IPS-20b (cell line): ENCODE data around the gene GAGE10.
A peak's percentile ranks its signal among the peaks of the same experiment; 100 is the strongest.
"Not testable (repeated sequence)": the region's sequence is repeated elsewhere in the genome, so short reads cannot be mapped to it uniquely, and the experiment has no call there.

ENCODE experiments used
- H3K27ac ChIP-seq: one replicate; pipeline ENCODE4 v1.5.1; 2013; ENCODE audit warnings: low read length
- H3K27me3 ChIP-seq: 2 replicates; pipeline ENCODE4 v1.6.1; 2013; ENCODE audit warnings: mild to moderate bottlenecking, low read length, inconsistent platforms; ENCODE audit not compliant: insufficient read depth
- H3K36me3 ChIP-seq: 2 replicates; pipeline ENCODE4 v1.6.1; 2013; ENCODE audit warnings: low read depth, mild to moderate bottlenecking, inconsistent platforms, low read length, moderate library complexity; ENCODE audit not compliant: insufficient read depth
- H3K4me1 ChIP-seq: 2 replicates; pipeline ENCODE4 v1.6.1; 2013; ENCODE audit warnings: mild to moderate bottlenecking, control low read depth, inconsistent platforms, low read length, moderate library complexity; ENCODE audit not compliant: insufficient read depth
- H3K4me3 ChIP-seq: 2 replicates; pipeline ENCODE4 v1.5.1; 2013; ENCODE audit warnings: mild to moderate bottlenecking, low read length, inconsistent platforms
- H3K9ac ChIP-seq: 2 replicates; pipeline ENCODE4 v1.6.1; 2013; ENCODE audit warnings: low read depth, mild to moderate bottlenecking, inconsistent platforms, low read length, moderate library complexity
- H3K9me3 ChIP-seq: 2 replicates; pipeline ENCODE4 v1.6.1; 2013; ENCODE audit warnings: mild to moderate bottlenecking, low read depth, low read length, inconsistent platforms; ENCODE audit not compliant: insufficient read depth

GAGE10 gene

GRCh38 chrX:49307775-49308174, 4.3 kb downstream of the GAGE10 start:
- H3K27ac ChIP-seq, H3K27me3 ChIP-seq, H3K4me3 ChIP-seq, H3K36me3 ChIP-seq, H3K9ac ChIP-seq, H3K9me3 ChIP-seq: not testable (repeated sequence)
- H3K4me1 ChIP-seq, result peaks cover 12% of the 10 kb centered on the region; the same call in 1 of the 2 replicates

GRCh38 chrX:49308604-49309269, 5.3 kb downstream of the GAGE10 start:
- Histone ChIP-seq H3K36me3 (no peaks in the 10 kb centered on the region), H3K9me3 (no peaks in the 10 kb centered on the region), H3K4me3 (peak overlapping the region; percentile 54), H3K9ac (peak overlapping the region; percentile 69), H3K27ac (peak overlapping the region; percentile 49), H3K27me3 (no peaks in the 10 kb centered on the region; the same call in 1 of the 2 replicates), H3K4me1 (peaks cover 12% of the 10 kb centered on the region; the same call in 1 of the 2 replicates)

GRCh38 chrX:49309401-49309981, 6.0 kb downstream of the GAGE10 start:
- Histone ChIP-seq H3K9me3 (no peaks in the 10 kb centered on the region), H3K36me3 (no peaks in the 10 kb centered on the region), H3K27ac (peak overlapping the region; percentile 55), H3K9ac (peak overlapping the region; percentile 69), H3K4me3 (peak overlapping the region; percentile 59), H3K4me1 (peaks cover 12% of the 10 kb centered on the region; the same call in 1 of the 2 replicates), H3K27me3 (no peaks in the 10 kb centered on the region; the same call in 1 of the 2 replicates)

GRCh38 chrX:49310371-49310770, 6.9 kb downstream of the GAGE10 start:
- Histone ChIP-seq H3K4me1 (peaks cover 12% of the 10 kb centered on the region; the same call in 1 of the 2 replicates), H3K4me3 (peak overlapping the region; percentile 59), H3K36me3 (no peaks in the 10 kb centered on the region), H3K9ac (peak overlapping the region; percentile 65; the same call in 1 of the 2 replicates), H3K27me3 (no peaks in the 10 kb centered on the region; the same call in 1 of the 2 replicates), H3K27ac (peak overlapping the region; percentile 55), H3K9me3 (no peaks in the 10 kb centered on the region)

- no peak overlapping the region for H3K27ac ChIP-seq
- no peaks in the 10 kb centered on the region; the same call in 1 of the 2 replicates for H3K27me3 ChIP-seq
- no peak overlapping the region for H3K4me3 ChIP-seq
- peaks cover 12% of the 10 kb centered on the region; the same call in 1 of the 2 replicates for H3K4me1 ChIP-seq
- H3K36me3 ChIP-seq, result no peaks in the 10 kb centered on the region
- H3K9me3 ChIP-seq, result no peaks in the 10 kb centered on the region
- H3K9ac ChIP-seq, result no peak overlapping the region
These were observed 8.7 kb downstream of the GAGE10 start for GRCh38 chrX:49312176-49312575.

- Histone ChIP-seq H3K4me3 (no peak overlapping the region), H3K36me3 (no peaks in the 10 kb centered on the region), H3K9ac (no peak overlapping the region), H3K9me3 (no peaks in the 10 kb centered on the region), H3K4me1 (peaks cover 2% of the 10 kb centered on the region; the same call in 1 of the 2 replicates), H3K27me3 (no peaks in the 10 kb centered on the region), H3K27ac (no peak overlapping the region)
These were observed 12.6 kb downstream of the GAGE10 start for GRCh38 chrX:49316085-49316484.

- not testable (repeated sequence) for H3K4me3 ChIP-seq, H3K4me1 ChIP-seq, H3K9me3 ChIP-seq, H3K27ac ChIP-seq, H3K9ac ChIP-seq, H3K36me3 ChIP-seq, H3K27me3 ChIP-seq
These were observed 18.3 kb downstream of the GAGE10 start, which contains the start of gene GAGE12J for GRCh38 chrX:49321737-49322136. GAGE12J (plus strand) TSS chrX:49322037; CDS start chrX:49323194, 1,157 bp downstream.

- not testable (repeated sequence) for H3K4me1 ChIP-seq, H3K27me3 ChIP-seq, H3K36me3 ChIP-seq, H3K9me3 ChIP-seq, H3K27ac ChIP-seq, H3K9ac ChIP-seq, H3K4me3 ChIP-seq
These were observed 18.8 kb downstream of the GAGE10 start for GRCh38 chrX:49322266-49322665.

- not testable (repeated sequence) for H3K36me3 ChIP-seq, H3K4me3 ChIP-seq
These were observed 20.3 kb downstream of the GAGE10 start for GRCh38 chrX:49323735-49324134.

GRCh38 chrX:49330421-49330820, 27.0 kb downstream of the GAGE10 start:
- not testable (repeated sequence) for H3K9me3 ChIP-seq, H3K27me3 ChIP-seq, H3K9ac ChIP-seq, H3K4me1 ChIP-seq, H3K27ac ChIP-seq, H3K4me3 ChIP-seq, H3K36me3 ChIP-seq

More at GRCh38 chrX:49323735-49324134, 20.3 kb downstream of the GAGE10 start:
- H3K9ac ChIP-seq, H3K9me3 ChIP-seq, H3K4me1 ChIP-seq, H3K27me3 ChIP-seq, H3K27ac ChIP-seq: not testable (repeated sequence)

GRCh38 chrX:49331282-49331681, 27.8 kb downstream of the GAGE10 start, which contains the start of gene GAGE13:
GAGE13 (plus strand) TSS chrX:49331582; CDS start chrX:49332738, 1,156 bp downstream.
- H3K9ac ChIP-seq, H3K36me3 ChIP-seq, H3K27ac ChIP-seq, H3K4me1 ChIP-seq, H3K27me3 ChIP-seq, H3K4me3 ChIP-seq, H3K9me3 ChIP-seq: not testable (repeated sequence)

- not testable (repeated sequence) for H3K9me3 ChIP-seq, H3K4me1 ChIP-seq, H3K27me3 ChIP-seq, H3K36me3 ChIP-seq, H3K9ac ChIP-seq, H3K4me3 ChIP-seq, H3K27ac ChIP-seq
These were observed 28.4 kb downstream of the GAGE10 start for GRCh38 chrX:49331841-49332240.
